HepG2 (cell line): ENCODE results near the gene SAMD5. TPM values are rescaled to one million over a fixed set of nuclear protein-coding genes. Genes with fewer than 3 reads are reported as not detected.

Source experiments
- FOSL2 ChIP-seq: sonication (generic); formaldehyde crosslinking; IDR thresholded peaks from 2 replicates; pipeline ENCODE4 v1.4.0; 2020; ENCODE audit warnings: missing genetic modification reagents
- KDM2A ChIP-seq: sonication (generic); formaldehyde crosslinking; IDR thresholded peaks from 2 replicates; pipeline ENCODE4 v1.4.0; 2020; ENCODE audit warnings: low read depth, missing genetic modification reagents, borderline replicate concordance
- MZF1 ChIP-seq: sonication (generic); formaldehyde crosslinking; IDR thresholded peaks from 2 replicates; pipeline ENCODE4 v1.8.1; 2023; ENCODE audit warnings: mild to moderate bottlenecking, missing genetic modification reagents, borderline replicate concordance
- PLRG1 ChIP-seq: fragments of 450-650 bp; conservative IDR thresholded peaks from 2 replicates; pipeline ENCODE4 v1.6.1; 2016
- SMARCE1 ChIP-seq: fragments of 450-650 bp; IDR thresholded peaks from 2 replicates; pipeline ENCODE4 v1.6.1; 2017; ENCODE audit warnings: borderline replicate concordance
- ZFP36 ChIP-seq: fragments of 150-350 bp; IDR thresholded peaks from 2 replicates; pipeline ENCODE4 v1.6.1; 2018; ENCODE audit warnings: borderline replicate concordance, low read length, low read depth; ENCODE audit not compliant: partially characterized antibody
- ZFP41 ChIP-seq: sonication (generic); formaldehyde crosslinking; IDR thresholded peaks from 2 replicates; pipeline ENCODE4 v1.4.0; 2020; ENCODE audit warnings: mild to moderate bottlenecking, missing genetic modification reagents, borderline replicate concordance
- ZSCAN29 ChIP-seq: sonication (generic); formaldehyde crosslinking; conservative IDR thresholded peaks from 2 replicates; pipeline ENCODE4 v1.4.0; 2020; ENCODE audit warnings: mild to moderate bottlenecking, missing genetic modification reagents
- polyA plus RNA-seq, 8 experiments: library from polyadenylated mRNA; depleted of rRNA in 3 of 8; stranded (reverse) in 7 of 8; unstranded in 1 of 8; fragments of >200 nt; fragmentation: Illumina TruSeq in 4 of 8; extraction: Trizol in 4 of 8; gene quantifications; 2 replicates each; pipeline versions ENCODE4 v1.2.1 to v1.2.3, GENCODE V29; 2011 to 2016; ENCODE audit warnings: low read depth in 4 of 8, missing spikeins in 1 of 8, mixed read lengths in 1 of 8; ENCODE audit not compliant: insufficient read depth in 1 of 8
- total RNA-seq, 5 experiments: library from RNA; depleted of rRNA; stranded (reverse); fragments of >200 nt; fragmentation: Illumina TruSeq; extraction: Trizol; gene quantifications; 2 replicates each; pipeline ENCODE4 v1.2.3, GENCODE V29; 2016; ENCODE audit warnings: low read depth in 1 of 5
- TF ChIP-seq, protein P1 (sequence below): IDR thresholded peaks from 2 replicates; pipeline ENCODE4 v1.4.0; 2020; ENCODE audit warnings: mild to moderate bottlenecking, missing genetic modification reagents
- TF ChIP-seq, protein P2 (sequence below): sonication (generic); formaldehyde crosslinking; IDR thresholded peaks from 2 replicates; pipeline ENCODE4 v1.4.0; 2020; ENCODE audit warnings: missing genetic modification reagents, borderline replicate concordance
- TF ChIP-seq, protein P3 (sequence below): sonication (generic); formaldehyde crosslinking; IDR thresholded peaks from 2 replicates; pipeline ENCODE4 v1.8.0; 2022; ENCODE audit warnings: mild to moderate bottlenecking, missing genetic modification reagents, moderate library complexity
- TF ChIP-seq, protein P4 (sequence below): IDR thresholded peaks from 2 replicates; pipeline ENCODE4 v1.6.1; 2016; ENCODE audit warnings: missing compliant biosample characterization, missing genetic modification reagents, borderline replicate concordance

Gene SAMD5
- total and polyA plus RNA-seq, 2 of the 13 experiments (the other 11 are each of a cell fraction or from before 2014, with no cell fraction given): 0.02 to 0.07 TPM

DNA sequence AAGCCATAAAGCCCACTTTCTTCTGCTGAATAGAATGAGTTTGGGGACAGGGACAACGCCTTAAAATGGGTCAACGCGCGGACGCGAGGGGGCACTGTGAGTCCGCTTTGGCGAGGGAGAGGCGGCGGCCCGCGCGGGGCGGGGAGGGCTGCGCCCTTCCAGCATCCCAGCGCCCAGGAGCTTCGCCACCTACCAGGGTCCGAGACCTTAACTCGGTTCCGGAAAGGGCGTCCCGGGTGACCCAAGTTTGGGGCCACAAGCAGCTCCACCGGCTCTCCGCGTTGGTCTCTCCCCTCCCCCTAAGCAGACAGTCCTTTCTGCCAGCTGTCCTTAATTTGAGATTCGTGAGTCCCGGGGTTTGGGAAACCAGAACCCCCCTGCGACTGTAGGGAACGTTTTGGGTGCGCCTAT, 1.8 kb upstream of the SAMD5 start (continued):
- TF ChIP-seq, protein P1, sequence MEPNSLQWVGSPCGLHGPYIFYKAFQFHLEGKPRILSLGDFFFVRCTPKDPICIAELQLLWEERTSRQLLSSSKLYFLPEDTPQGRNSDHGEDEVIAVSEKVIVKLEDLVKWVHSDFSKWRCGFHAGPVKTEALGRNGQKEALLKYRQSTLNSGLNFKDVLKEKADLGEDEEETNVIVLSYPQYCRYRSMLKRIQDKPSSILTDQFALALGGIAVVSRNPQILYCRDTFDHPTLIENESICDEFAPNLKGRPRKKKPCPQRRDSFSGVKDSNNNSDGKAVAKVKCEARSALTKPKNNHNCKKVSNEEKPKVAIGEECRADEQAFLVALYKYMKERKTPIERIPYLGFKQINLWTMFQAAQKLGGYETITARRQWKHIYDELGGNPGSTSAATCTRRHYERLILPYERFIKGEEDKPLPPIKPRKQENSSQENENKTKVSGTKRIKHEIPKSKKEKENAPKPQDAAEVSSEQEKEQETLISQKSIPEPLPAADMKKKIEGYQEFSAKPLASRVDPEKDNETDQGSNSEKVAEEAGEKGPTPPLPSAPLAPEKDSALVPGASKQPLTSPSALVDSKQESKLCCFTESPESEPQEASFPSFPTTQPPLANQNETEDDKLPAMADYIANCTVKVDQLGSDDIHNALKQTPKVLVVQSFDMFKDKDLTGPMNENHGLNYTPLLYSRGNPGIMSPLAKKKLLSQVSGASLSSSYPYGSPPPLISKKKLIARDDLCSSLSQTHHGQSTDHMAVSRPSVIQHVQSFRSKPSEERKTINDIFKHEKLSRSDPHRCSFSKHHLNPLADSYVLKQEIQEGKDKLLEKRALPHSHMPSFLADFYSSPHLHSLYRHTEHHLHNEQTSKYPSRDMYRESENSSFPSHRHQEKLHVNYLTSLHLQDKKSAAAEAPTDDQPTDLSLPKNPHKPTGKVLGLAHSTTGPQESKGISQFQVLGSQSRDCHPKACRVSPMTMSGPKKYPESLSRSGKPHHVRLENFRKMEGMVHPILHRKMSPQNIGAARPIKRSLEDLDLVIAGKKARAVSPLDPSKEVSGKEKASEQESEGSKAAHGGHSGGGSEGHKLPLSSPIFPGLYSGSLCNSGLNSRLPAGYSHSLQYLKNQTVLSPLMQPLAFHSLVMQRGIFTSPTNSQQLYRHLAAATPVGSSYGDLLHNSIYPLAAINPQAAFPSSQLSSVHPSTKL (CRISPR knock-in tag): 0 out of 2 replicates have a peak, but pooled peaks have one; percentile 25
- TF ChIP-seq ZFP36: no peak
- TF ChIP-seq ZSCAN29 (CRISPR knock-in tag): no peak
- peak; percentile 9; the same call in 1 of the 2 replicates for TF ChIP-seq FOSL2
- 0 out of 2 replicates have a peak, but pooled peaks have one; percentile 66 for TF ChIP-seq ZFP41 (CRISPR knock-in tag)
- TF ChIP-seq, protein P2, sequence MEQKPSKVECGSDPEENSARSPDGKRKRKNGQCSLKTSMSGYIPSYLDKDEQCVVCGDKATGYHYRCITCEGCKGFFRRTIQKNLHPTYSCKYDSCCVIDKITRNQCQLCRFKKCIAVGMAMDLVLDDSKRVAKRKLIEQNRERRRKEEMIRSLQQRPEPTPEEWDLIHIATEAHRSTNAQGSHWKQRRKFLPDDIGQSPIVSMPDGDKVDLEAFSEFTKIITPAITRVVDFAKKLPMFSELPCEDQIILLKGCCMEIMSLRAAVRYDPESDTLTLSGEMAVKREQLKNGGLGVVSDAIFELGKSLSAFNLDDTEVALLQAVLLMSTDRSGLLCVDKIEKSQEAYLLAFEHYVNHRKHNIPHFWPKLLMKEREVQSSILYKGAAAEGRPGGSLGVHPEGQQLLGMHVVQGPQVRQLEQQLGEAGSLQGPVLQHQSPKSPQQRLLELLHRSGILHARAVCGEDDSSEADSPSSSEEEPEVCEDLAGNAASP: 0 out of 2 replicates have a peak, but pooled peaks have one; percentile 40
- TF ChIP-seq, protein P3, sequence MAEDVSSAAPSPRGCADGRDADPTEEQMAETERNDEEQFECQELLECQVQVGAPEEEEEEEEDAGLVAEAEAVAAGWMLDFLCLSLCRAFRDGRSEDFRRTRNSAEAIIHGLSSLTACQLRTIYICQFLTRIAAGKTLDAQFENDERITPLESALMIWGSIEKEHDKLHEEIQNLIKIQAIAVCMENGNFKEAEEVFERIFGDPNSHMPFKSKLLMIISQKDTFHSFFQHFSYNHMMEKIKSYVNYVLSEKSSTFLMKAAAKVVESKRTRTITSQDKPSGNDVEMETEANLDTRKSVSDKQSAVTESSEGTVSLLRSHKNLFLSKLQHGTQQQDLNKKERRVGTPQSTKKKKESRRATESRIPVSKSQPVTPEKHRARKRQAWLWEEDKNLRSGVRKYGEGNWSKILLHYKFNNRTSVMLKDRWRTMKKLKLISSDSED (CRISPR knock-in tag): no peak
- no peak for TF ChIP-seq SMARCE1
- TF ChIP-seq, protein P4, sequence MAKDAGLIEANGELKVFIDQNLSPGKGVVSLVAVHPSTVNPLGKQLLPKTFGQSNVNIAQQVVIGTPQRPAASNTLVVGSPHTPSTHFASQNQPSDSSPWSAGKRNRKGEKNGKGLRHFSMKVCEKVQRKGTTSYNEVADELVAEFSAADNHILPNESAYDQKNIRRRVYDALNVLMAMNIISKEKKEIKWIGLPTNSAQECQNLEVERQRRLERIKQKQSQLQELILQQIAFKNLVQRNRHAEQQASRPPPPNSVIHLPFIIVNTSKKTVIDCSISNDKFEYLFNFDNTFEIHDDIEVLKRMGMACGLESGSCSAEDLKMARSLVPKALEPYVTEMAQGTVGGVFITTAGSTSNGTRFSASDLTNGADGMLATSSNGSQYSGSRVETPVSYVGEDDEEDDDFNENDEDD (CRISPR knock-in tag): peak; percentile 19; the same call in 1 of the 2 replicates
- TF ChIP-seq PLRG1: no peak
- no peak for TF ChIP-seq MZF1 (CRISPR knock-in tag)
- TF ChIP-seq KDM2A (CRISPR knock-in tag): peak; percentile 80; the same call in 1 of the 2 replicates
